Ammon's horn (tissue), 1 donor: ENCODE results near the gene GH2.

Experiments used
- DNase-seq: peaks from one replicate; pipeline ENCODE4 v3.0.0-alpha.2; 2016; ENCODE audit warnings: low spot score

GH2 gene

DNA sequence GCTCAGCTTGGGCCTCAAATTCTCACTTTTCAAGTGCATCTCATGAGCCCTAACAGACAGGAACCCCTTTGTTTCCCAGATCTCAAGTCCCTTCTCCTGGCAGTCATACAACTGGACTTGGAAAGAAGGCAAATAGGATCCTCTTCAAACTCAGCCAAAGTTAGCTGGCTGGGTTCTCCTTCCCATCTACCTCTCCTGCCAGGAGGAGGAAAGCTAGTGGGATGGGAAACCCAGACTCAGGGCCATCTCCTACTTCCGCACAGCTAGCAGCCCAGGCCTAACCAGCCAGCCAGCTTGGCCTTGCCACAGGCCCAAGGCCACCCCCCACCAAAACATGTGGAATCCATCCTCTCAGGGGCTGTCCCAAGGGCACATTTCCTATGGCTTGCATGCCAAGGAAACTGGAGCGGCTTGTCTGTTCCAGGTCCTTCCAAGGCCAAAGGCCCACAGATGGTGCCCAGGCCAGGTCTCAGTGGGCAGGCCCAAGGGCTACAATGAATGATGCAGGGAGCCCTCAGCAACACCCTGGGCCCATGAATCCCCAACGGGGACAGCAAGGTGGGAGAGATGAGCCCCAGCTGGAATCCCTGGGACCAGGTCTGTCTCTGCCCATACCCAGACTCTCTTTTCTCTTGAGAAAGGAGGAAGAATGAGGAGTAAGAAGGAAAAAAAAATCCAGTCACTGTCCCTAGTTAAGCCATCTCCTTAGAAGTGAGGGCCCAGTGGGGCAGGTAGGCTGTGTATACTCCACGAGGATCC lies 41.0 kb downstream of the GH2 start:
- no peak for DNase-seq

DNA sequence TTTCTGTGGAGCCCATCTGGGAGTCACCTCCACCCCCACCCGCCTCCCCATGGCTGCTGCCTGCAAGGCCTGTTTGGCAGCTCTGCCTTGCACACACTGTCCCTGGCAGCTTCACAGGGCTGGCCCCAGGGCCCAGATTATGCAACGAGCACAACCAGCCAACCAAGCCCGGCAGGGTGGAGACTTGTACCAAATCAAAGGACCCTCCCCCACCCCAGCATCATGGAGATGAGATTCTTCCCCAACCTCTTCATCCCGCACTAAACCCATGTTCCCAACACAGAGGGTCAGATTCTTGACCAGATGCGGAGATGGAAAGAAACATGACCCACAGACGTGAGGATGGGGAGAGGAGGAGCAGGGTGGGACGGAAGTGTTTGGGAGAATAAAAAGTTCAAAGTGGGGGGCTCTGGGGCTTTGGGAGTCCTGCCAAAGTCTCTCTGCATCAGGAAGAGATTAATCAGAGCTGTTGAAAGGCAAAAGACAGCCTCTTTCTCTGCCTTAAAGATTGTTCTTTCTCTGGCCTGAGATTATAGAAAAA lies 43.0 kb downstream of the GH2 start:
- DNase-seq, result peak; percentile 95

DNA sequence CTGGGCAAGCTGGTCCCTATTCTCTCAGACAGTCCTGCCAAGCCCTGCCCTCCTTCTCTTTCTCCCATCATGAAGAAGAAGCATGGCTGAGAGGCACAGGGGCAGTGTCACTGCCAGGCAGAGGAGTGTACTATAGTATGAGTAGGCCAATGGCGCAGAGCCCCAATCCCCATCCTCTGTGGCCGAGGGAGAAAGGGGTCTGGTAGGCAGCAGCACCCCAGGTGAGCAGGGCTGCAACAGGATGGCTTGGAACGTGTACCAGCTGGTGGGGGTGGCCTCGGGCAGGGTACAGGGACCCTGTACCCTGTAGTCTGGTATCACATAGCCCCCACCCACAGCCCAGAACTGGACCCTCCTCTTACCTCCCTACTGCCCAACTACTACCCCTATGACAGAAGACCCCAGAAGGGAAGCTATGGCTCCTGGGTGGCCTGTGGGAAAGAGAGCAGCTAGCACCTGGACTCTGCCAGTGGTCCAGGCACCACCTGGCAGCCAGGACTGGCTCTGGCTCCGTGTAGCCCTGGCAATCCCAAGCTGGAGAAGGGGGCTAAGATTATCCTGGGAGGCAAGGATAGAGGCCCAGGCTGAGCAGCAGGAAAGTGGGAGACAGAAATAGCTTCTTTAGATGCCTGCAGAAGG lies 43.7 kb downstream of the GH2 start:
- DNase-seq, result no peak

DNA sequence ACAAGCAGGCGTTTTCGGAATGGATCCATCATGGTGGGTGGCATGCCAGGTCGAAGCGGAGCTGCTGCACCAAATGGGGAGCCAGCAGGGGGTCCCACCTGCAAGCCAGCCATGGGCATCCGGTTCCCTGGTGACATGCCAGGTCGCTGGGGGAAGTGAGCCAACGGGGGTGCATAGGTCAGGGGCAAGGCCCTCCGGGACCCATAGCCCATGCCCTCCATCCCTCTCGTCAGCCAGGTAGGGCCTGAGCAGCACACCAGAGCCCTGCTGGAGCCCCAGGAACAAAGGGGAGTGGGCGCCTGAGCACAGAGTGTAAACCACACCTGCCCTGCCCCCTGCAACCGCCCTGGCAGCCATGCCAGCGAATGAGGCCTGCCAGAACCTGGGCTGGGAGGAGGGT lies 44.3 kb downstream of the GH2 start:
- DNase-seq, result no peak

DNA sequence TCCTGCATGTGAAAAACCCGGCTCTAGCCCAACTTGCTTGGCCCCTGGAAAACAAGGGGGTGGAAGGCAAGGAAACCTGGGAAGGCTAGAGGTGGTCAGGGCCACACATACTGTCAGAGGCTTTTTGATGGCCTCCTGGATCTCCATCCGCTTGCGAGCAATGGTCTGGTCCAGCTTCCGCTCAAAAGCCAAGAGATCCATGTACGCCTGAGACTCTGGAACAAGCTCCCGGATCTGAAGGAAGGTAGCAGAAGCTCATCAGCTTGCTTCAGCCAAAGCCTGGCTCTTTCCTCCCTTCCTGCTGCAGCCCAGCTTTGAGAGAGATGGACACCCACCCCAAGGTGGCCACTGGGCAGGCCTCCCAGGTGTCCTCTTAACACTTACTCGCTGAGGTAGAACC lies 44.9 kb downstream of the GH2 start:
- no peak for DNase-seq

DNA sequence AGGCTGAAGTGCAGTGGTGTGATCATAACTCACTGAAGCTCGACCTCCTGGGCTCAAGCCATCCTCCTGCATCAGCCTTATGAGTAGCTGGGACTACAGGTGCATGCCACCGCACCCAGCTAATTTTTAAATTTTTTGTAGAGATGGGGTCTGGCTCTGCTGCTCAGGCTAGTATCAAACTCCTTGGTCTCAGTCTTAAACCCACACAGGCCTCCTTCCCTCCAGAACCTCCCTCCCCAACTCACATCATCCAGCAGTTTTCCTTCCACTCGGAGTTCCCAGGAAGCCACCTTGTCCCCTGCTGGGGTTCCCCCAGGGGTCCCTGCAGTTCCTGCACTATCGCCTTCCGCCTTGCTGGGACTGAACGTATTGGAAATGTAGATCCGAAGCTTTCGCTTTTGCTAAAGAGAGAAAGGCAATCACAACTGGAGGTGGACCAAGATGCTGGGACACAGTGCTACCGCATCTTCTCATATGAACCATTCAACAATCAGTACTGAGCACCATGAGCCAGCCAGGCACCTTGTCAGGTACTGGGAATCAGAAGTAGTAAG lies 46.5 kb downstream of the GH2 start:
- DNase-seq, result no peak

DNA sequence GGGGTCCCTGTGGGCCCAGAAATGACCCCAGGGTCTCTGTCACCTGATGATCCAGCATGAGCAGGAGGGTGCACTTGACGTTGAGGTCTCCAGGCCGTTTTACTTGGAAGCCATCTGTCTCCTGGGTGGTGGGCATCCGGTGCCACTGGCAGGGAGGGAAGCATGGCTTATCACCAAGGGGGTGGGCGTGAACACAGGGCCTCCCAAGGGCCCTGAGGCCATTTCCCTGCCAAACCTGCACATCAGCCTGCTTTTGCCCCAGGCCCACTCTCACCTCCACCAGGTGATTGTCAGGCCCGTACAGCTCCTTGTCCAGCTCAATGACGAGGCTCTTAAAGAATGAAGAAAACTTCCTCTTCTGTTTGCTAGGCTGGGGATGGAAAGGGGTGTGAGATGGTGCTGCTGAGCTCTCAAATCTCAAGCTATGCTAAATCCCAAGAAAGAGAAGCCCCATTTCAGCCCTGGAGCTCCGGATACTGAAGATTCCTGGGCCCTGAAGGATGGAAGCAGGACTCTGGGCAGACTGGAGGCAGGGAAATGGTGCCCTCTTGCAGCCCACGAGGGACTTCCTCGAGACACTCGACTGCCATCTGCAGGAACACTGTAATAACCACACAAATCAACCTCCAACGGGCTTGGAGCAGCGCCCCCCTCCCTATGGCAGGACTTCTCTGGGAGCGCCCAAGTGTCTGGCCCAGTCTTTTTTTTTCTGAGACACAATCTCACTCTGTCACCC lies 47.1 kb downstream of the GH2 start:
- DNase-seq, result peak; percentile 88

DNA sequence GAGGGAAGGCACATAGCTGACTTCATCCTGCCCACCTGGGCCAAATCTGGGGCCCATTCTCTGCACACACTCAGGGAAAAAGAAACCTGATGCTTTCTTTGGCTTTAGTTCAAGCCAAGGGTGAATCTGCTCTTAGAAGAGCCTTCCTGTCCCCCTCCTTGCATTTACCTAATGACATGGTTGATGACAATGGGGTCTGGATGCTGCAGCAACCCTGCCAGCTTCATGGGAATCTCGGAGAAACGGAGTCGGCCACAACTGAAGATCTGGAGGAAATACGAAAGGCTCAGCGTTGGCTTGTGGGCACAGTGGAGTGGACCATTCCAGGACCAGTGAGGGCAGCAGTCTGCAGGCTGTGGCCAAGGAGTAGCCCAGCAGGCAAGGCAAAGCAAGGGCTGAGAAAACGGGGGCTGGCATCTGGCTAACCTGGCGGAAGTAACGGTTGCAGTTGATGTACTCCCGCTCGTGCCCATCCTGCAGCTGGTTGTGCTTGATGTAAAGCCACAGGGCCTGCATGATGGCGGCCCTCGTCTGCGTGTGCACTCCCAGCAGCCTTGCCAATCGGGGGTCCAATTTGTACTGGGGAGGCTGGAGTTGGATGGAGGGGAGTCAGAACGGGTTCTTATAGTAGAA lies 47.9 kb downstream of the GH2 start:
- DNase-seq, result no peak

DNA sequence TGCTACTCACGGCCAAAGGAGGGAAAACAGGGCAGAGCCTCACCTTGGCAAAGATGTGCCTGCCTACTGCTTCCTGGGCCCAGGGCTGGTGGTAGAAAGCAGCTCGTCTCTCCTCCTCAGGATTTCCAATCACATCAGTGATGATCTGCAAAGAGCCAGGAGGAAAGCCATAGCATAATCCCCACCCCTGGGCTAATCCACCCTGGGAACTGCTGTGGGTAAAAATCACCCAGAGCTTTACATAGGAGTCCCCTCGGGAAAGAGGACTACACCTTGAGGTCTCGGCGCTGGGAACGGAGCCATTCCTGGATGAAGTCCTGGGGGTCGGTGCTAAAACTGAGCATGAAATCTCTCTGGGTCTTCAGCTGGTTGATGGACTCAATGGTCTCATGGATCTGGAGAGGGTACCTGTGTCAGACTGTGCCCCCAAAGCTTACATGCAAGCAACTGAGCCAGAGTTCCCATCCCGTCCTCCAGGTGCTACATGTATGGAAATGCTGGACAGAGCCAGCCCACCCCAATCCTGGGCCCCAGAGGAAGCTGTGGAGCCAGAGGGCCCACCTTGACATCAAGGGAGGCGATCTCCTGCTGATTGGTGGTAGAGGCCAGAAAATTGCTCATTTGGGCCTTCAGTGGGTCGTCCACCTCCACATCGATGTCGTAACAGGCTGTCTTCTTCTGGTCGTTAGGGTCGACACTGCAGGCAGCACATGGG lies 48.6 kb downstream of the GH2 start:
- no peak for DNase-seq

DNA sequence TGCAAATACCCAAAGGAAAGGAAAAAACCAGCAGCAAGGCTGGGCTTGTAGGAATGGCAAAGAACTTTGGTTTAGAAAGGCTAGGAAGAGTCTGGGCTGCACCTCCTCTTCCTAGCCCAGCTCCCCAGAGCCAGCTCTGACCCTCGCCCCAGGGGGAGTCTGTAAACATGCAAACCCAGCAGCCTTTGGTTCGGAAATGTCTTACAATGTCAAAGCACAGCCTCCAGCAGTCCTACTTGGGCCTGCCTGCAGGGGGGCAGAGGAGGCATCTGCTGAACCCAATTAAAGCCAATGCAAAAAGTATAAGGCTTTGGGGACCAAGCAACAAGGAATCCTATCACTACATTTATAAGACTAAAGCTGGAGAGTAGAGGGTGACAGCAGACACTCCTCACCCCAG lies 49.3 kb downstream of the GH2 start:
- no peak for DNase-seq

DNA sequence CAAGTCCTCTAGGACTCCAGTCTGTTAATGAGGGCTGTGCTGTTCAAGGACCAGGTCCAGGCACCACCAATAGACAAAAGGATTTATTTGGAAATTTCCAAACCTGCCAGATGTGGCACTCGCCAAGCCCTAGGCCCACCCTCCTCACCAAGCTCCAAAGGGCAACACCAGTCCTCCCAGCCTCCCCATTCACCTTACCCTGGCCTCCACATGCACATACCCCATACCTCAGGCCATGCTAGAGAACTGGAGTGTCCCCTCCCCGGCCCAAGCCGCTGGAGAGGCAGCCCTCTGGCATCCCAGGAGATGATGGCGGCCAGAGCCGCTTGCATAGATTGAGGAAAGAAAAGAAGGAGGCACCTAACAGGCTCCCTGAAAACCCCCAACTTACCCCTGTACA lies 49.7 kb downstream of the GH2 start:
- DNase-seq, result no peak

DNA sequence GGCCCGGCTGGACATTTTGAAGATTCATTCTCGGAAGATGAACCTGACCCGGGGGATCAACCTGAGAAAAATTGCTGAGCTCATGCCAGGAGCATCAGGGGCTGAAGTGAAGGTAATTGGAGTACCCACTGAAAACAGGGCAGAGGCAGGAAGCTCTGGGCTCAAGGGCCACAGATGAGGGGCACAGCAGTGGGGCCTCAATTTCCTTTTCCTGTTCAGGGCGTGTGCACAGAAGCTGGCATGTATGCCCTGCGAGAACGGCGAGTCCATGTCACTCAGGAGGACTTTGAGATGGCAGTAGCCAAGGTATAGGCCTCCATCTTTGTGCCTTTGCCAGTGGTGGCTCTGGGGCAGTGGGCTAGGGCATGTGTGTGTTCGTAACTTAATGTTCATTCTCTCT lies 50.2 kb downstream of the GH2 start:
- no peak for DNase-seq

DNA sequence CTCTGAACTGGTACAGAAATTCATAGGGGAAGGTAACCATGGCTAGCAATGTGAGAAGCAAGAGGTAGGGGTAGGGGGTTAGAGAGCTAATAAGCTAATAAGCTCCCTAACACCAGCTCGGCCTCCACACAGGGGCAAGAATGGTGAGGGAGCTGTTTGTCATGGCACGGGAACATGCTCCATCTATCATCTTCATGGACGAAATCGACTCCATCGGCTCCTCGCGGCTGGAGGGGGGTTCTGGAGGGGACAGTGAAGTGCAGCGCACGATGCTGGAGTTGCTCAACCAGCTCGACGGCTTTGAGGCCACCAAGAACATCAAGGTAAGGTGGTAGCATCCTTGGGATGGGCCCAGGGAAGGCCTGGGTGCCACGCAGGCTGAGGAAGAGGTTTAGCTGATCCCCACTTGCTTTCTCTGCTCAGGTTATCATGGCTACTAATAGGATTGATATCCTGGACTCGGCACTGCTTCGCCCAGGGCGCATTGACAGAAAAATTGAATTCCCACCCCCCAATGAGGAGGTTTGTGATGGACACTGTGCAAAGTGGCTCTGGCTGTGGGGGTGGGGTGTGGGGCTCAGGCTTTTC lies 50.7 kb downstream of the GH2 start:
- DNase-seq, result no peak

DNA sequence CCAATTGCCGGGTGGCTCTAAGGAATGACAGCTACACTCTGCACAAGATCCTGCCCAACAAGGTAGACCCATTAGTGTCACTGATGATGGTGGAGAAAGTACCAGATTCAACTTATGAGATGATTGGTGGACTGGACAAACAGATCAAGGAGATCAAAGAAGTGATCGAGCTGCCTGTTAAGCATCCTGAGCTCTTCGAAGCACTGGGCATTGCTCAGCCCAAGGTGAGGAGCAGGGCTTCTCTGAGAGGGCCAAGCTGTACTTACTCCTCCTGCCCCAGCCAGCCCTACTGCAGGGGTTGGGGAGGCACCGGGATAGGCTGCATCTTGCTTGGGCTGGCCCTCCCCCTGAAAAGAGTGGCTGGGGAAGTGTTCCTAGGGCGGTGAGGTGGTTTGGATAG lies 51.5 kb downstream of the GH2 start:
- DNase-seq, result no peak
